SJCRH30 (cell line): ENCODE results near the gene NDUFAF7. TPM values are rescaled to one million over a fixed set of nuclear protein-coding genes. Genes with fewer than 3 reads are reported as not detected.
"Not testable (repeated sequence)": the region's sequence is repeated elsewhere in the genome, so short reads cannot be mapped to it uniquely, and the experiment has no call there.

Experiments
- DNase-seq, 2 experiments: peaks; one replicate each; pipeline ENCODE4 v3.0.0-alpha.2; 2015 to 2020
- H3K27ac ChIP-seq: fragments of 250-450 bp; sonication (Bioruptor Pico); 2 replicates; pipeline ENCODE4 v1.5.1; 2020; ENCODE audit warnings: mild to moderate bottlenecking, moderate library complexity
- H3K27me3 ChIP-seq: fragments of 250-450 bp; sonication (Bioruptor Pico); 2 replicates; pipeline ENCODE4 v1.5.1; 2020; ENCODE audit warnings: mild to moderate bottlenecking, moderate library complexity
- H3K36me3 ChIP-seq: fragments of 250-450 bp; sonication (Bioruptor Pico); 2 replicates; pipeline ENCODE4 v1.5.1; 2020; ENCODE audit warnings: mild to moderate bottlenecking, moderate library complexity
- H3K4me1 ChIP-seq: fragments of 250-450 bp; sonication (Bioruptor Pico); 2 replicates; pipeline ENCODE4 v1.5.1; 2020; ENCODE audit warnings: mild to moderate bottlenecking, moderate library complexity
- H3K4me3 ChIP-seq: fragments of 250-450 bp; sonication (Bioruptor Pico); 2 replicates; pipeline ENCODE4 v1.5.1; 2020; ENCODE audit warnings: mild to moderate bottlenecking, moderate library complexity
- H3K9me3 ChIP-seq: fragments of 250-450 bp; sonication (Bioruptor Pico); replicated peaks from 2 replicates; pipeline ENCODE4 v1.5.1; 2020; ENCODE audit warnings: mild to moderate bottlenecking, moderate library complexity
- total RNA-seq: library from RNA; depleted of rRNA; stranded (reverse); fragments of >200 nt; shearing (Covaris generic); gene quantifications from 2 replicates; pipeline ENCODE4 v1.2.3, GENCODE V29; 2014; rRNA removed

NDUFAF7 gene
- total RNA-seq: 25.2 and 30.3 TPM in 2 replicates

GRCh38 chr2:37231241-37232130 is at the start of gene NDUFAF7, which contains the start of gene CEBPZ:
TSS of gene NDUFAF7 (plus strand) at chr2:37231658. CDS start at chr2:37231706, 48 bp downstream.
TSS of gene CEBPZ (minus strand) at chr2:37231596. CDS start at chr2:37231567, 29 bp downstream.
- H3K9me3 ChIP-seq: no peaks in the 10 kb centered on the region
- peaks cover 38% of the 10 kb centered on the region for H3K36me3 ChIP-seq
- no peaks in the 10 kb centered on the region for H3K27me3 ChIP-seq
- peaks cover 13% of the 10 kb centered on the region for H3K4me1 ChIP-seq
- H3K27ac ChIP-seq: peak within 1 kb of the TSS; percentile 77
- DNase-seq: peak; percentile 93 to 96
- peak within 1 kb of the TSS; percentile 89 for H3K4me3 ChIP-seq

GRCh38 chr2:37181726-37182684 is 49.5 kb upstream of the NDUFAF7 start:
- Histone ChIP-seq H3K36me3 (no peaks in the 10 kb centered on the region), H3K4me3 (no peak overlapping the region)

GRCh38 chr2:37188570-37188969 is 42.9 kb upstream of the NDUFAF7 start, which contains the start of gene SULT6B1:
TSS of gene SULT6B1 (minus strand) at chr2:37188670. CDS start at chr2:37188640, 30 bp downstream.
- Histone ChIP-seq H3K4me1 (no peaks in the 10 kb centered on the region), H3K36me3 (no peaks in the 10 kb centered on the region), H3K27me3 (no peaks in the 10 kb centered on the region), H3K27ac (no peak within 1 kb of the TSS), H3K4me3 (no peak within 1 kb of the TSS), H3K9me3 (no peaks in the 10 kb centered on the region)
- no peak for DNase-seq

More at GRCh38 chr2:37181726-37182684, 49.5 kb upstream of the NDUFAF7 start:
- Histone ChIP-seq H3K9me3 (no peaks in the 10 kb centered on the region), H3K27ac (no peak overlapping the region), H3K27me3 (0 out of 2 replicates have a peak, but pooled peaks cover 3% of the 10 kb centered on the region), H3K4me1 (no peaks in the 10 kb centered on the region)
- DNase-seq: peak; percentile 22 to 61

- no peak overlapping the region for H3K4me3 ChIP-seq
- DNase-seq: peak in 1 of 2 experiments; percentile 42
- no peaks in the 10 kb centered on the region for H3K9me3 ChIP-seq
- H3K27me3 ChIP-seq: no peaks in the 10 kb centered on the region
- H3K36me3 ChIP-seq: no peaks in the 10 kb centered on the region
- no peaks in the 10 kb centered on the region for H3K4me1 ChIP-seq
- H3K27ac ChIP-seq: no peak overlapping the region
These were observed 41.9 kb upstream of the NDUFAF7 start for GRCh38 chr2:37189452-37190153.

GRCh38 chr2:37190290-37190689 is 41.2 kb upstream of the NDUFAF7 start:
- Histone ChIP-seq H3K9me3 (no peaks in the 10 kb centered on the region), H3K4me1 (no peaks in the 10 kb centered on the region), H3K36me3 (no peaks in the 10 kb centered on the region), H3K27me3 (no peaks in the 10 kb centered on the region), H3K27ac (no peak overlapping the region), H3K4me3 (no peak overlapping the region)
- DNase-seq: no peak

GRCh38 chr2:37191253-37191652 is 40.2 kb upstream of the NDUFAF7 start:
- H3K4me1 ChIP-seq: no peaks in the 10 kb centered on the region
- H3K27me3 ChIP-seq: no peaks in the 10 kb centered on the region
- no peaks in the 10 kb centered on the region for H3K9me3 ChIP-seq
- DNase-seq: no peak
- no peak overlapping the region for H3K27ac ChIP-seq
- H3K36me3 ChIP-seq: no peaks in the 10 kb centered on the region
- H3K4me3 ChIP-seq: no peak overlapping the region

GRCh38 chr2:37191747-37192146 is 39.7 kb upstream of the NDUFAF7 start:
- no peak overlapping the region for H3K4me3 ChIP-seq
- no peaks in the 10 kb centered on the region for H3K36me3 ChIP-seq
- no peak overlapping the region for H3K27ac ChIP-seq
- DNase-seq: no peak
- no peaks in the 10 kb centered on the region for H3K27me3 ChIP-seq
- H3K9me3 ChIP-seq: no peaks in the 10 kb centered on the region
- no peaks in the 10 kb centered on the region for H3K4me1 ChIP-seq

GRCh38 chr2:37192551-37192950 is 38.9 kb upstream of the NDUFAF7 start:
- no peak for DNase-seq
- Histone ChIP-seq H3K4me3 (no peak overlapping the region), H3K27me3 (no peaks in the 10 kb centered on the region), H3K9me3 (no peaks in the 10 kb centered on the region), H3K27ac (no peak overlapping the region), H3K4me1 (peaks cover 4% of the 10 kb centered on the region; the same call in 1 of the 2 replicates), H3K36me3 (no peaks in the 10 kb centered on the region)

GRCh38 chr2:37195862-37196319 is 35.6 kb upstream of the NDUFAF7 start:
- H3K27ac ChIP-seq: peak overlapping the region; percentile 50
- DNase-seq: not testable (repeated sequence)

GRCh38 chr2:37196320-37197195 is 34.9 kb upstream of the NDUFAF7 start, which contains the start of gene CEBPZOS:
TSS of gene CEBPZOS (plus strand) at chr2:37196496. CDS start at chr2:37199705, 3,209 bp downstream.
- Histone ChIP-seq H3K27ac (peak within 1 kb of the TSS; percentile 50), H3K27me3 (no peaks in the 10 kb centered on the region), H3K9me3 (no peaks in the 10 kb centered on the region), H3K4me1 (peaks cover 4% of the 10 kb centered on the region; the same call in 1 of the 2 replicates), H3K36me3 (peaks cover 13% of the 10 kb centered on the region), H3K4me3 (peak within 1 kb of the TSS; percentile 87)
- DNase-seq: peak; percentile 85 to 93

More at GRCh38 chr2:37195862-37196319, 35.6 kb upstream of the NDUFAF7 start:
- not testable (repeated sequence) for H3K9me3 ChIP-seq, H3K27me3 ChIP-seq, H3K4me1 ChIP-seq, H3K36me3 ChIP-seq
- peak overlapping the region; percentile 87 for H3K4me3 ChIP-seq

- H3K36me3 ChIP-seq: peaks cover 32% of the 10 kb centered on the region
- H3K9me3 ChIP-seq: peaks cover 3% of the 10 kb centered on the region; the same call in 1 of the 2 replicates
- no peak for DNase-seq
- no peaks in the 10 kb centered on the region for H3K27me3 ChIP-seq
- H3K4me3 ChIP-seq: no peak overlapping the region
- H3K4me1 ChIP-seq: peaks cover 4% of the 10 kb centered on the region; the same call in 1 of the 2 replicates
- H3K27ac ChIP-seq: no peak overlapping the region
These were observed 32.8 kb upstream of the NDUFAF7 start for GRCh38 chr2:37198681-37199065.

- H3K4me3 ChIP-seq: no peak overlapping the region
- no peak for DNase-seq
- H3K36me3 ChIP-seq: peaks cover 58% of the 10 kb centered on the region
- no peak overlapping the region for H3K27ac ChIP-seq
- H3K9me3 ChIP-seq: peaks cover 6% of the 10 kb centered on the region; the same call in 1 of the 2 replicates
- peaks cover 4% of the 10 kb centered on the region; the same call in 1 of the 2 replicates for H3K4me1 ChIP-seq
- no peaks in the 10 kb centered on the region for H3K27me3 ChIP-seq
These were observed 30.2 kb upstream of the NDUFAF7 start for GRCh38 chr2:37201208-37201607.

GRCh38 chr2:37201766-37202165 is 29.7 kb upstream of the NDUFAF7 start:
- peaks cover 4% of the 10 kb centered on the region; the same call in 1 of the 2 replicates for H3K4me1 ChIP-seq
- H3K4me3 ChIP-seq: no peak overlapping the region
- no peaks in the 10 kb centered on the region for H3K27me3 ChIP-seq
- peaks cover 63% of the 10 kb centered on the region for H3K36me3 ChIP-seq
- no peak for DNase-seq
- no peak overlapping the region for H3K27ac ChIP-seq
- H3K9me3 ChIP-seq: peaks cover 6% of the 10 kb centered on the region; the same call in 1 of the 2 replicates
